Measurements from ENCODE around the gene CST1. TPM values are rescaled to one million over a fixed set of nuclear protein-coding genes. Genes with fewer than 3 reads are reported as not detected.
"Not testable (repeated sequence)": the region's sequence is repeated elsewhere in the genome, so short reads cannot be mapped to it uniquely, and the experiment has no call there.

Gene CST1
- total RNA-seq, 1 donor from 2014 or later, result not detected

- TF ChIP-seq, protein P1, sequence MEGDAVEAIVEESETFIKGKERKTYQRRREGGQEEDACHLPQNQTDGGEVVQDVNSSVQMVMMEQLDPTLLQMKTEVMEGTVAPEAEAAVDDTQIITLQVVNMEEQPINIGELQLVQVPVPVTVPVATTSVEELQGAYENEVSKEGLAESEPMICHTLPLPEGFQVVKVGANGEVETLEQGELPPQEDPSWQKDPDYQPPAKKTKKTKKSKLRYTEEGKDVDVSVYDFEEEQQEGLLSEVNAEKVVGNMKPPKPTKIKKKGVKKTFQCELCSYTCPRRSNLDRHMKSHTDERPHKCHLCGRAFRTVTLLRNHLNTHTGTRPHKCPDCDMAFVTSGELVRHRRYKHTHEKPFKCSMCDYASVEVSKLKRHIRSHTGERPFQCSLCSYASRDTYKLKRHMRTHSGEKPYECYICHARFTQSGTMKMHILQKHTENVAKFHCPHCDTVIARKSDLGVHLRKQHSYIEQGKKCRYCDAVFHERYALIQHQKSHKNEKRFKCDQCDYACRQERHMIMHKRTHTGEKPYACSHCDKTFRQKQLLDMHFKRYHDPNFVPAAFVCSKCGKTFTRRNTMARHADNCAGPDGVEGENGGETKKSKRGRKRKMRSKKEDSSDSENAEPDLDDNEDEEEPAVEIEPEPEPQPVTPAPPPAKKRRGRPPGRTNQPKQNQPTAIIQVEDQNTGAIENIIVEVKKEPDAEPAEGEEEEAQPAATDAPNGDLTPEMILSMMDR (IDR thresholded peaks at IDR 0.05; ENCODE audit: borderline replicate concordance), result peak; percentile 63
- Histone ChIP-seq H3K27ac (replicated peaks) (no peak overlapping the region), H3K4me3 (no peak overlapping the region), H3K36me3 (no peaks in the 10 kb centered on the region), H3K4me1 (no peaks in the 10 kb centered on the region), H3K9me3 (replicated peaks) (peaks cover 8% of the 10 kb centered on the region), H3K27me3 (ENCODE audit: low read depth) (peaks cover 39% of the 10 kb centered on the region)
- DNase-seq, result no peak
- intact Hi-C loops (cut with micrococcal nuclease), result no loop called here
Measured at GRCh38 chr20:23782366-23782983, 31.7 kb upstream of the CST1 start.

DNA sequence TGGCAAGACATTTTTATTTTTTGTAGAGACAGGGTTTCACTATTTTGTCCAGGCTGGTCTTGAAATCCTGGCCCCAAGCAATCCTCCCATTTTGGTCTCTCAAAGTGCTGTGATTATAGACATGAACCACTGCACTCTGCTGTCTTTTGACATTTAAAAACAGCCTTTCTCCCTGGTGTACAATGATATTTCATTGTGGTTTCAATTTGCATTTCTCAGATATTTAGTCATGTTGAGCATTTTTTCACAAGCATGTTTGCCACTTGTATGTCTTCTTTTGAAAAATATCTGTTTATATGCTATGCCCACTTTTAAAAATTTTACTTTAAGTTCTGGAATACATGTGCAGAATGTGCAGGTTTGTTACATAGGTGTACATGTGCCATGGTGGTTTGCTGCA is 27.9 kb upstream of the CST1 start:
- intact Hi-C loops (cut with micrococcal nuclease); H3K27ac ChIP-seq (replicated peaks); DNase-seq: not testable (repeated sequence)

DNA sequence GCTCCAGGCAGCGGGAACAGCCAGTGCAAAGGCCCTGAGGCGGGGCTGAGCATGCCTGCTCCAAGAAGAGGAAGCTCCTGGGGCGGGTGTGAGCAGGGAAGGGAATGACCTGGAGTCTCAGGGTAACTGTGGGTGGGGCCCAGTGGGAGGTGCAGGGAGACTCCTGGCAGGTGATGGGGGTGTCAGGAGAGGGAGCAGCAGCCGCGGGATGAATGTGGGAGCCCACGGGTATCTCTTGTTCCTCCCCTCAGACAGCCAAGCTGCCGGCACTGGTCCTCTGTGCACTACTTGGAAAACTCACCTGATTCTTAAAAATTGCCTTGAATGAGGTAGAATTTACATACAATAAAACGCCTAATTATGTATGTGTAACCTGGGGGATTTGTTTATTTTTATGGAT is 26.6 kb upstream of the CST1 start:
- H3K9me3 ChIP-seq (replicated peaks); H3K27ac ChIP-seq (replicated peaks); H3K36me3 ChIP-seq; intact Hi-C loops (cut with micrococcal nuclease); H3K4me3 ChIP-seq; H3K4me1 ChIP-seq; DNase-seq: not testable (repeated sequence)
- peaks cover 39% of the 10 kb centered on the region for H3K27me3 ChIP-seq (ENCODE audit: low read depth)

More for the DNA sequence above, 27.9 kb upstream of the CST1 start:
- not testable (repeated sequence) for H3K4me1 ChIP-seq; H3K36me3 ChIP-seq; H3K4me3 ChIP-seq; H3K9me3 ChIP-seq (replicated peaks)
- H3K27me3 ChIP-seq (ENCODE audit: low read depth), result peaks cover 35% of the 10 kb centered on the region

DNA sequence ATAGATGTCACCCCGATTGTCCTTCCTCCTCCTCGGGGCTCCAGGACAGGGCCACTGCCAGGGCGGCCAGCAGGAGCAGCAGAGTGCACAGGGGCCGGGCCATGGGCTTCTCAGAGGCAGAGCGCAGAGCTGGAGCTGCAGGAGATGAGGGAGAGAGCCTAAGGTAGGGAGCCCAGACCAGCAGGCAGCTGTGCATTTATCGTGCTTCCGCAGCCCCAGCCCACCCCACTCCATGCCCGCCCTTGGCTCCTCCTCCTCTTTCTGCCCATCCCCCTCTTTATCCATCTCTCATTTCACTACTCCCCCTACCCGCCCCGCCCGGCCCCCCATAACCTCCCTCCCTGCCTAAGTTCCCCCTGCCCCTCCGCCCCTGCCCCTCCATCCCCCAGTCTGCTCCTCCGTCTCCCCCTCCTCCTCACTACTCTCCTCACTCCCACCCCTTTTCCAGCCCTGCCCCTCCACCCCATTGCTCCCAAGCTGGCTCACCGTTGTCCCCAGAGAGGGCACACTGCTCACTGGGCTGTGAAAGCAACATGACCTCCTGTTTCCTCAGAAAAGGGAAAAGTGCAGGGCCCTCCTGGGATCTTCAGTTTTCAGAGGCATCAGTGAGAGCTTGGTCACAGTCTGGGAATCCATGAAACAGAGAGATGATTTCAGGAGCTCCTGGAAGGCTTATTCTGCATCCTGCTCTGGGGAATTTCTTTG is 25.5 kb upstream of the CST1 start:
- no peaks in the 10 kb centered on the region for H3K4me1 ChIP-seq
- no peak for DNase-seq
- H3K27ac ChIP-seq (replicated peaks), result no peak overlapping the region
- no peaks in the 10 kb centered on the region for H3K36me3 ChIP-seq
- TF ChIP-seq, protein P1 (IDR thresholded peaks at IDR 0.05; ENCODE audit: borderline replicate concordance), result no peak
- peaks cover 30% of the 10 kb centered on the region for H3K27me3 ChIP-seq (ENCODE audit: low read depth)
- intact Hi-C loops (cut with micrococcal nuclease), result no loop called here
- no peak overlapping the region for H3K4me3 ChIP-seq
- H3K9me3 ChIP-seq (replicated peaks), result peaks cover 5% of the 10 kb centered on the region

- intact Hi-C loops (cut with micrococcal nuclease), result no loop called here
- H3K4me1 ChIP-seq, result no peaks in the 10 kb centered on the region
- H3K9me3 ChIP-seq (replicated peaks), result no peaks in the 10 kb centered on the region
- no peak for DNase-seq
- H3K27ac ChIP-seq (replicated peaks), result no peak overlapping the region
- H3K36me3 ChIP-seq, result no peaks in the 10 kb centered on the region
- TF ChIP-seq, protein P1 (IDR thresholded peaks at IDR 0.05; ENCODE audit: borderline replicate concordance), result no peak
- H3K27me3 ChIP-seq (ENCODE audit: low read depth), result peaks cover 25% of the 10 kb centered on the region
- H3K4me3 ChIP-seq, result no peak overlapping the region
Measured at GRCh38 chr20:23774081-23774480, 23.3 kb upstream of the CST1 start.

DNA sequence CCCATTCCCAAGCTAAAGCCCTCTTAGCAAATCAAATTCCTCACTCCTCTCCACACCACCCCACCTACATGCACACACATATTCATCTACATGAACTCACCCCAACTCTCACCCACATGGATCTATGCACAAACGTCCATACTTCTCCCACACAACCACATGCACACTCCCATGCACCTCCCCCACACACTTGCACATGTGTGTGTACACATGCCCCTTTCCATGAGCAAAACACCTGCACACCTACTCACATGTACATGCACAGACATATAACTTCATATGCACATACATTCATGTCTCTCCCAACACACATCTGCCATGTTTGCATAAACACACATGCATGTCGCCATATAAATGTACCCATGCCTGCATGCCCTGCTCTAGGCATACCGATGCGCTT is 22.8 kb upstream of the CST1 start:
- H3K27ac ChIP-seq (replicated peaks), result no peak overlapping the region
- no peaks in the 10 kb centered on the region for H3K9me3 ChIP-seq (replicated peaks)
- H3K4me1 ChIP-seq, result no peaks in the 10 kb centered on the region
- TF ChIP-seq, protein P1 (IDR thresholded peaks at IDR 0.05; ENCODE audit: borderline replicate concordance), result no peak
- intact Hi-C loops (cut with micrococcal nuclease), result no loop called here
- no peak overlapping the region for H3K4me3 ChIP-seq
- H3K36me3 ChIP-seq, result no peaks in the 10 kb centered on the region
- DNase-seq, result no peak
- peaks cover 25% of the 10 kb centered on the region for H3K27me3 ChIP-seq (ENCODE audit: low read depth)
